ENCODE results near the gene NR2F1-AS1. TPM values are rescaled to one million over a fixed set of nuclear protein-coding genes. Genes with fewer than 3 reads are reported as not detected.

Gene NR2F1-AS1
- total and polyA plus RNA-seq, 2 donors (not counting 1 experiment from before 2014, with no cell fraction given), result not detected

- CTCF ChIA-PET, result interaction anchor here (1.2 kb wide), 1 partner anchor 18 kb away, joined by 4 read pairs; the partner anchor contains the start of gene NR2F1
- Histone ChIP-seq H3K27me3 (replicated peaks in 1 of 4; ENCODE audit: control extremely low read depth in 1 of 4, control insufficient read depth in 3 of 4, insufficient read depth in 4 of 4, low read length in 3 of 4) (peaks cover 4 to 91% (median 84%) of the 10 kb centered on the region in 4 experiments), H3K4me2 (replicated peaks; ENCODE audit: low read depth, low read length, poor library complexity, severe bottlenecking) (no peak overlapping the region), H3K4me3 (ENCODE audit: control extremely low read depth in 1 of 5, extremely low read depth in 1 of 5, insufficient read depth in 1 of 5, low read depth in 2 of 5, low read length in 4 of 5) (no peak overlapping the region), H3K79me2 (ENCODE audit: control insufficient read depth, insufficient read depth, low read length) (no peaks in the 10 kb centered on the region), H3K36me3 (replicated peaks in 1 of 2; ENCODE audit: control extremely low read depth in 1 of 2, control insufficient read depth in 1 of 2, extremely low read depth in 1 of 2, insufficient read depth in 2 of 2, low read length in 1 of 2) (no peaks in the 10 kb centered on the region), H3K9ac (ENCODE audit: low read length) (no peak overlapping the region), H3K27ac (ENCODE audit: low read length in 2 of 2) (no peak overlapping the region), H4K20me1 (ENCODE audit: control insufficient read depth, insufficient read depth, low read length, poor library complexity, severe bottlenecking) (no peaks in the 10 kb centered on the region), H3K4me1 (ENCODE audit: control insufficient read depth in 2 of 2, insufficient read depth in 2 of 2, low read length in 2 of 2) (peaks cover 3 to 54% of the 10 kb centered on the region in 2 donors), H2AFZ (ENCODE audit: insufficient read depth, low read depth, low read length, poor library complexity, severe bottlenecking) (no peak overlapping the region), H3K9me3 (ENCODE audit: control extremely low read depth in 1 of 3, control insufficient read depth in 2 of 3, insufficient read depth in 1 of 3, low read length in 2 of 3) (peaks cover 0 to 39% (median 12%) of the 10 kb centered on the region in 3 donors)
- H3K27me3 Mint-ChIP-seq, result peaks cover 38% of the 10 kb centered on the region
- H3K4me3 Mint-ChIP-seq, result no peak overlapping the region
- 25% methylated on average over 2 of the region's 3 CpGs for WGBS (ENCODE audit: insufficient coverage)
- no peak for TF ChIP-seq EZH2 (IDR thresholded peaks at IDR 0.05; ENCODE audit: borderline replicate concordance, insufficient read depth, low read depth, low read length, poor library complexity, severe bottlenecking)
- TF ChIP-seq, protein P1, sequence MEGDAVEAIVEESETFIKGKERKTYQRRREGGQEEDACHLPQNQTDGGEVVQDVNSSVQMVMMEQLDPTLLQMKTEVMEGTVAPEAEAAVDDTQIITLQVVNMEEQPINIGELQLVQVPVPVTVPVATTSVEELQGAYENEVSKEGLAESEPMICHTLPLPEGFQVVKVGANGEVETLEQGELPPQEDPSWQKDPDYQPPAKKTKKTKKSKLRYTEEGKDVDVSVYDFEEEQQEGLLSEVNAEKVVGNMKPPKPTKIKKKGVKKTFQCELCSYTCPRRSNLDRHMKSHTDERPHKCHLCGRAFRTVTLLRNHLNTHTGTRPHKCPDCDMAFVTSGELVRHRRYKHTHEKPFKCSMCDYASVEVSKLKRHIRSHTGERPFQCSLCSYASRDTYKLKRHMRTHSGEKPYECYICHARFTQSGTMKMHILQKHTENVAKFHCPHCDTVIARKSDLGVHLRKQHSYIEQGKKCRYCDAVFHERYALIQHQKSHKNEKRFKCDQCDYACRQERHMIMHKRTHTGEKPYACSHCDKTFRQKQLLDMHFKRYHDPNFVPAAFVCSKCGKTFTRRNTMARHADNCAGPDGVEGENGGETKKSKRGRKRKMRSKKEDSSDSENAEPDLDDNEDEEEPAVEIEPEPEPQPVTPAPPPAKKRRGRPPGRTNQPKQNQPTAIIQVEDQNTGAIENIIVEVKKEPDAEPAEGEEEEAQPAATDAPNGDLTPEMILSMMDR (IDR thresholded peaks at IDR 0.05), result no peak
- POLR2A ChIA-PET, result no interaction called here
- no peaks in the 10 kb centered on the region for H3K9me3 Mint-ChIP-seq (ENCODE audit: insufficient read depth)
- DNase-seq (no peak), ATAC-seq (ENCODE audit: low read depth) (no peak)
- intact Hi-C loops (cut with micrococcal nuclease), result loop anchor here (2.0 kb wide), 1 partner anchor 14 kb away; no protein-coding TSS in a partner anchor
- H3K27ac Mint-ChIP-seq, result no peak overlapping the region
- H3K4me1 Mint-ChIP-seq, result peaks cover 4% of the 10 kb centered on the region
Measured at GRCh38 chr5:93601071-93601801, 20.2 kb upstream of the NR2F1-AS1 start.
